ENCODE measurements around the gene CCDC57.

CCDC57 gene

DNA sequence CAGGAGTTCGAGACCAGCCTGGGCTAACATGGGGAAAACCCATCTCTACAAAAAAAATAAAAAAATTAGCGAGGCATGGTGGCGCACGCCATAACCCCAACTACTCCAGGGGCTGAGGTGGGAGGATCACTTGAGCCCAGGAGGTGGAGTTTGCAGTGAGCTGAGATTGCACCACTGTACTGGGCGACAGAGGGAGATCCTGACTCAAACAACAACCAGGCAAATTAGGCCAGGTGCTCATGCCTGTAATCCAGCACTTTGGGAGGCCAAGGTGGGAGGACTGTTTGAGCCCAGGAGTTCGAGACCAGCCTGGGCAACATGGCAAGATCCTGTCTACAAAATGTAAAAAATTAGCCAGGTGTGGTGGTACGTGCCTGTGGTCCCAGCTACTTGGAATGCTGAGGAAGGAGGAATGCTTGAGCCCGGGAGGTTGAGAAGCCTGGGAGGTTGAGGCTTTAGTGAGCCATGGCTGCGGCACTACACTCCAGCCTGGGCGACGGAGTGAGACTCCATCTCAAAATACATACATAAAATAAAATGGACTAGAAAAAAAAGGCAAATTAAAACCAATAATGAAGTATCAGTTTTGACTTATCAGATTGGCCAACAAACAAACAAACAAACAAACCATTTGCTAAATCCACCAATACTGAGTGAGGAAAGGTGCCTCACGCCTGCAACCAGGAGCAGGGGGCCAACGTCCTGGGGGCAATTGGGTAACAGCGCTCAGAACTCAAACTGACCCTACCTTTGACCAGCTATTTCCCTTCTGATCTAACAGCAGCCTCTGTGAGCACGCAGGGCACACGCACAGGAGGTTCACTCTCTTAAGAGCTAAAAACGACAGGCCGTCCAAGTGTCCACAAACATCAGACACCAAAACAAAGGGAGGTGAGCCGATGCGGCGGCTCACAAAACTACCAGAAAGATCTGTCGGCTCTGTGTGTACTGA is 95.2 kb downstream of the CCDC57 start:
- no peaks in the 10 kb centered on the region for H3K27me3 ChIP-seq (ENCODE audit: control insufficient read depth in 1 of 2, insufficient read depth in 2 of 2, low read length in 2 of 2)
- H3K27ac ChIP-seq (ENCODE audit: low read length) = no peak overlapping the region
- peaks cover 0 to 7% of the 10 kb centered on the region in 2 donors for H3K36me3 ChIP-seq (ENCODE audit: control insufficient read depth in 2 of 2, insufficient read depth in 2 of 2, low read length in 2 of 2)
- H3K4me1 ChIP-seq (ENCODE audit: control insufficient read depth, insufficient read depth, low read length) = no peaks in the 10 kb centered on the region
- H3K9ac ChIP-seq (ENCODE audit: low read length in 2 of 2) = no peak overlapping the region
- no peaks in the 10 kb centered on the region for H3K9me3 ChIP-seq (ENCODE audit: control insufficient read depth in 2 of 2, low read length in 2 of 2)
- no peak overlapping the region for H3K4me3 ChIP-seq (ENCODE audit: low read length in 2 of 2)

DNA sequence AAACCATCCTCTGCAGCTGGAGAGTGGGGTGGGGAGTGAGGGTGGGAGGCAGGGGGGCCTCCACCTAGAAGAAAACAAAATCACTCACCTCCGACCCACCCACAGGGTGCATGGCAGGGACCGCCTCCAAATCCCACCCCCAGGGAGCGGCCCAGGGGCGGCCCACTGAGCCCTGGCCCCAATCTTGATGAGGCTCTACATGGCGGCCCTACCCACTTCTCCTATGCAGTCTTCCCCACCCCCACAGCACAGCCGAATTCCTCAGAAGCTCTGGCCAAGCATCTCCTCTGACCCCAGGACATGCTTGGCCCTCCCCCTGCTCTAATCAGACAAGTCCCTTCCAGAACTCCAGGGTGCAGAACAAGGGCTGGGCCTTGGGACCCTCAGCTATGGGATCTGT is 96.4 kb downstream of the CCDC57 start:
- Histone ChIP-seq H3K4me1 (ENCODE audit: control insufficient read depth, insufficient read depth, low read length) (no peaks in the 10 kb centered on the region), H3K4me3 (ENCODE audit: low read length in 2 of 2) (no peak overlapping the region), H3K27ac (ENCODE audit: low read length) (no peak overlapping the region), H3K36me3 (ENCODE audit: control insufficient read depth in 2 of 2, insufficient read depth in 2 of 2, low read length in 2 of 2) (peaks cover 0 to 9% of the 10 kb centered on the region in 2 donors), H3K27me3 (ENCODE audit: control insufficient read depth in 1 of 2, insufficient read depth in 2 of 2, low read length in 2 of 2) (no peaks in the 10 kb centered on the region), H3K9ac (ENCODE audit: low read length in 2 of 2) (no peak overlapping the region), H3K9me3 (ENCODE audit: control insufficient read depth in 2 of 2, low read length in 2 of 2) (no peaks in the 10 kb centered on the region)

DNA sequence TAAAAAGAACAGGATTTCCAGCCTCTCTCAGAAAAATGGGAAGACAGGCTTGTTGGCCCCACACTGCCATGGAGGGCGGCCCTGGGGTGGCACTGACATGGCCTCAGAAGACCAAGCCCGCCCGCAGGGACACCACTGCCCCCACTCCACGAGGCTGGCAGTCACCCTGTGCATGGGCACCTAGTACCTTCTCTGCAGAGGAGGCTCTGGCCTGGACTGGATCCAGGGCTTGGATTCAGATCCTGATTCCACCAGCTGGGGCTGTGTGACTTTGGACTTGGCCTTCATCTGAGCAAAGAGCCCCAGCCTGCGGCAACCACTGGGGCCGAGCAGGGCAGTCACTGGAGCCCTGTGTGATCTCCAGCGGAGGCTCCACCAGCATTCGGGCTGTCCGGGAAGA is 97.8 kb downstream of the CCDC57 start:
- no peak overlapping the region for H3K27ac ChIP-seq (ENCODE audit: low read length)
- H3K36me3 ChIP-seq (ENCODE audit: control insufficient read depth in 2 of 2, insufficient read depth in 2 of 2, low read length in 2 of 2) = peaks cover 0 to 9% of the 10 kb centered on the region in 2 donors
- no peaks in the 10 kb centered on the region for H3K4me1 ChIP-seq (ENCODE audit: control insufficient read depth, insufficient read depth, low read length)
- no peaks in the 10 kb centered on the region for H3K9me3 ChIP-seq (ENCODE audit: control insufficient read depth in 2 of 2, low read length in 2 of 2)
- H3K4me3 ChIP-seq (ENCODE audit: low read length in 2 of 2) = no peak overlapping the region
- no peak overlapping the region for H3K9ac ChIP-seq (ENCODE audit: low read length in 2 of 2)
- no peaks in the 10 kb centered on the region for H3K27me3 ChIP-seq (ENCODE audit: control insufficient read depth in 1 of 2, insufficient read depth in 2 of 2, low read length in 2 of 2)

DNA sequence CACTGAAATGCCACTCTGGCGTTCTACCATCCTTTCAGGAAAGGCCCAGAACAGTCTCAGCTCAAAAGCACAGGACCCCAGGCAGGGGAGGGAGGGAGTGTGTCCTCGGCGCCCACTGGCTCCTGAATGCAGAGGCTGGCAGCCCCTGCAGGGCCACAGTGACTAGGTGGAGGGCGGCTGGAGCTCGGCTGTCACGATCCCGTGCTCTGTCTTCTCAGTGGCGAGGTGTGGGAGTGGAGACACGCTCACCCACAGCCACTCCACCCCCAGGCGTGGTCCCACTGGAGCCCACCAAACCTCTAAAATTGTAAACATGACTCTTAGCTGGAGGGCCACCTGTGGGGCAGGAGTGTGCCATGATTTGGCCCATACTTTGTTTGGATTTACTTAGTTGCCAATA is 98.2 kb downstream of the CCDC57 start:
- H3K4me1 ChIP-seq (ENCODE audit: control insufficient read depth, insufficient read depth, low read length) = no peaks in the 10 kb centered on the region
- H3K4me3 ChIP-seq (ENCODE audit: low read length in 2 of 2) = no peak overlapping the region
- peaks cover 0 to 9% of the 10 kb centered on the region in 2 donors for H3K36me3 ChIP-seq (ENCODE audit: control insufficient read depth in 2 of 2, insufficient read depth in 2 of 2, low read length in 2 of 2)
- H3K9me3 ChIP-seq (ENCODE audit: control insufficient read depth in 2 of 2, low read length in 2 of 2) = no peaks in the 10 kb centered on the region
- H3K27ac ChIP-seq (ENCODE audit: low read length) = no peak overlapping the region
- H3K9ac ChIP-seq (ENCODE audit: low read length in 2 of 2) = no peak overlapping the region
- no peaks in the 10 kb centered on the region for H3K27me3 ChIP-seq (ENCODE audit: control insufficient read depth in 1 of 2, insufficient read depth in 2 of 2, low read length in 2 of 2)

DNA sequence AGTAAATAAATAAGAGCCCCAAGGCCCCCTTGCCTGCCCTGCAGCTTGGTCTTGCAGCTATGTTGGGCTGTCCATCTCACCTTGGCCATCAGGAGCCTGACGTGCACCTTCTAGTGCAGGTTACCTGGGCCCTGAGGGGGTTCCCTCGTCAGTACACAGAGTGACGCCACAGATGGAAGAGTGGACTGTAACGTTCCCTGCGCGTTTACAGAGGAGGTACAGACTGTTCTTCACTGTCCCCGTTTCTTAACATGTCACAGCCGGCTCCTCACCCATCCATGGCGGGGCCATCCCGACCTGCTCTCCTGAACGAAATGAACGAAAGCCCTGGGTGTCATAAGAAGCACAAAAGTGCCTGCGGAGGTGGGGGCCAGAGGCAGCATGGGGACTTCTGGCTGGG is 98.7 kb downstream of the CCDC57 start:
- H3K9me3 ChIP-seq (ENCODE audit: control insufficient read depth in 2 of 2, low read length in 2 of 2) = no peaks in the 10 kb centered on the region
- H3K36me3 ChIP-seq (ENCODE audit: control insufficient read depth in 2 of 2, insufficient read depth in 2 of 2, low read length in 2 of 2) = peaks cover 0 to 9% of the 10 kb centered on the region in 2 donors
- no peaks in the 10 kb centered on the region for H3K27me3 ChIP-seq (ENCODE audit: control insufficient read depth in 1 of 2, insufficient read depth in 2 of 2, low read length in 2 of 2)
- H3K4me3 ChIP-seq (ENCODE audit: low read length in 2 of 2) = no peak overlapping the region
- no peak overlapping the region for H3K27ac ChIP-seq (ENCODE audit: low read length)
- H3K4me1 ChIP-seq (ENCODE audit: control insufficient read depth, insufficient read depth, low read length) = no peaks in the 10 kb centered on the region
- no peak overlapping the region for H3K9ac ChIP-seq (ENCODE audit: low read length in 2 of 2)

DNA sequence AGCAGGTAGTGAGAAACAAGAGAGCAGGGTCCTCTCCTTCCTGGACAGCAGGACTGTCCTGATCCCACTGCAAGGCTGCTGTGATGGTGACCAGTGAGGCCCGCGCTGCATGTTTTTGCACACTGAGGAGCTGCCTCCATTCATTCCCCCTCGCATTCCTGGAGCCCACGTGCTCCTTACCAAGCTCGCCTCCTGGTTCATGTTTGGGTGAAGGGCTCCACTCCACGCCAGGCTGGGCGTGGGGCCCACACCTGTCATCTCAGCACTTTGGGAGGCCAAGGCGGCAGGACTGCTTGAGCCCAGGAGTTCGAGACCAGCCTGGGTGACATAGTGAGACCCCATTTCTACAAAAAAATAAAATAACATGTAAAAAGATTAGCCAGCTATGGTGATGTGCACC is 99.2 kb downstream of the CCDC57 start:
- H3K9me3 ChIP-seq (ENCODE audit: control insufficient read depth in 2 of 2, low read length in 2 of 2) = no peaks in the 10 kb centered on the region
- no peak overlapping the region for H3K4me3 ChIP-seq (ENCODE audit: low read length in 2 of 2)
- H3K36me3 ChIP-seq (ENCODE audit: control insufficient read depth in 2 of 2, insufficient read depth in 2 of 2, low read length in 2 of 2) = peaks cover 0 to 9% of the 10 kb centered on the region in 2 donors
- no peaks in the 10 kb centered on the region for H3K4me1 ChIP-seq (ENCODE audit: control insufficient read depth, insufficient read depth, low read length)
- H3K9ac ChIP-seq (ENCODE audit: low read length in 2 of 2) = no peak overlapping the region
- H3K27ac ChIP-seq (ENCODE audit: low read length) = no peak overlapping the region
- no peaks in the 10 kb centered on the region for H3K27me3 ChIP-seq (ENCODE audit: control insufficient read depth in 1 of 2, insufficient read depth in 2 of 2, low read length in 2 of 2)

DNA sequence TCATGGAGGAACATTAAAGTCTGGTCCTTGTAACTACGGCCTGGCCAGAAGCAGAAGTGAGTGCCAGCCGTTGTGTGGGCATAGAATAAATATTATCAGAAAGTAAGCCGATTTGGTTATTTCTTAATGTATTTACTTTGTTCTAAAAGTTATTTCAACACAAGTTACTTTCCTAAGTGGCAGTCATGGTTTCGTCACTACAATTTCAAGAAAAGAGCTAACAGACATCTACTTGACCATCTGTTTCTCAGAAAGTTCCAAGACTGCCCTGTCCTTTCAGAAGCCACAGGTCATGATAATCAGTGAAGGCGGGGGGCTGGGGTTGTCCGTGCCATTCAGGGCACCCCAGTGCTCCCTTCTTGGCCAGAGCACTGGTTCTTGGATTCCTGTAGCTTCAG is 99.7 kb downstream of the CCDC57 start:
- no peaks in the 10 kb centered on the region for H3K4me1 ChIP-seq (ENCODE audit: control insufficient read depth, insufficient read depth, low read length)
- no peaks in the 10 kb centered on the region for H3K27me3 ChIP-seq (ENCODE audit: control insufficient read depth in 1 of 2, insufficient read depth in 2 of 2, low read length in 2 of 2)

DNA sequence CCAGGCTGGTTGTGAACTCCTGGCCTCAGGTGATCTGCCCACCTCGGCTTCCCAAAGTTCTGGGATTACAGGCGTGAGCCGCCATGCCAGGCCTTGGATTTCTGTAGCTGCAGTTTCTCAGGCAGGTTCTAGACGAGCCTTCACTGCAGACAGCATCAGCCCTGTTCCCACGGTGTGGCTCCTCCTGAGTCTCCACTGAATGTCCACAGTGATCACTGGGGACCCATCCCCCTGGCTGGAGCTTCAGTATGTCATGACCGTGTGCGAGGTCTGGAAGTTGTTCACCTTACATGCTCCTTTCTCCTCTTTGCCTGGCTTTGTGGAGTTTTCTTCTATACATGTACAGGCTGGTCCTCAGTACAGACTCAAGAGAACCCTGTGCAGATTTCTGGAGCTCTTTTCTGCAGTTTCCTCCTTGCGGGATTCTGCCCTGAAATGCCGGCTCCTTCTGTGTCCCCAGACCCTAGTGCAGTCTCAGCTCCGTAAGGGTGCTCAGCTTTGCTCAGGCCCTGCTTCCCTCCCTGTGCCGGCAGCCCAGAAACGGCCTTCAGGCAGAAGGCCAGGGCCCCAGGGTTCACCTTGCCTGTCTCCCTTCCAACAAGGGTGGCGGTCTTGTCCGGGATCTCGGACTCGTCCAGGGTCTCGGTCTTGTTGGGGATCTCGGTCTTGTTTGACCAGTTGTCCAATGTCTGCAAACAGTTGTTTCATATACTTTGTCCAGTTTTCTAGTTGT is 100.3 kb downstream of the CCDC57 start:
- H3K4me3 ChIP-seq (ENCODE audit: low read length in 2 of 2) = no peak overlapping the region
- H3K27me3 ChIP-seq (ENCODE audit: control insufficient read depth in 1 of 2, insufficient read depth in 2 of 2, low read length in 2 of 2) = no peaks in the 10 kb centered on the region
- peaks cover 0 to 9% of the 10 kb centered on the region in 2 donors for H3K36me3 ChIP-seq (ENCODE audit: control insufficient read depth in 2 of 2, insufficient read depth in 2 of 2, low read length in 2 of 2)
- H3K27ac ChIP-seq (ENCODE audit: low read length) = no peak overlapping the region
- H3K9ac ChIP-seq (ENCODE audit: low read length in 2 of 2) = no peak overlapping the region
- H3K4me1 ChIP-seq (ENCODE audit: control insufficient read depth, insufficient read depth, low read length) = no peaks in the 10 kb centered on the region
- no peaks in the 10 kb centered on the region for H3K9me3 ChIP-seq (ENCODE audit: control insufficient read depth in 2 of 2, low read length in 2 of 2)

More for the DNA sequence above, 99.7 kb downstream of the CCDC57 start:
- H3K27ac ChIP-seq (ENCODE audit: low read length) = no peak overlapping the region
- H3K4me3 ChIP-seq (ENCODE audit: low read length in 2 of 2) = no peak overlapping the region
- no peak overlapping the region for H3K9ac ChIP-seq (ENCODE audit: low read length in 2 of 2)
- H3K36me3 ChIP-seq (ENCODE audit: control insufficient read depth in 2 of 2, insufficient read depth in 2 of 2, low read length in 2 of 2) = peaks cover 0 to 9% of the 10 kb centered on the region in 2 donors
- H3K9me3 ChIP-seq (ENCODE audit: control insufficient read depth in 2 of 2, low read length in 2 of 2) = no peaks in the 10 kb centered on the region

DNA sequence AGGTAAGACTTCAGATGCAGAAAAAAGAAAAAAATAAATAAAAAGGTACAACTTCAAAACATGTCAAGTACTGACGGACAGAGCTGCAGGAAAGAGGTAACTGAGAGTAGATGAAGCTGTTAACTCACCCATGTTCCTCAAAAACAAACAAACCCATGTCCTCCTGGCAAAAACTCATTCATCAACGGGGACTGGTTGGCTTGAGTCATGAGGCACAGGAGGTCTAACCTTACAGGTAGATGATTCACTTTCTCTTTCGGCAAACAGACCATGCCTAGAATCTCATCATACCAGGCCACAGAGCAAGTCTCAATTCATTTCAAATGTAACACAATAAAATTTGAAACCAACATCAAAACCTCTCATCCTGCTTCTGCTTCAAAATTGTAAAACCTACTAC is 102.3 kb downstream of the CCDC57 start:
- peaks cover 0 to 9% of the 10 kb centered on the region in 2 donors for H3K36me3 ChIP-seq (ENCODE audit: control insufficient read depth in 2 of 2, insufficient read depth in 2 of 2, low read length in 2 of 2)
- H3K27me3 ChIP-seq (ENCODE audit: control insufficient read depth in 1 of 2, insufficient read depth in 2 of 2, low read length in 2 of 2) = no peaks in the 10 kb centered on the region
- no peak overlapping the region for H3K9ac ChIP-seq (ENCODE audit: low read length in 2 of 2)
- peaks cover 8% of the 10 kb centered on the region for H3K4me1 ChIP-seq (ENCODE audit: control insufficient read depth, insufficient read depth, low read length)
- no peak overlapping the region for H3K4me3 ChIP-seq (ENCODE audit: low read length in 2 of 2)
- H3K9me3 ChIP-seq (ENCODE audit: control insufficient read depth in 2 of 2, low read length in 2 of 2) = no peaks in the 10 kb centered on the region
- no peak overlapping the region for H3K27ac ChIP-seq (ENCODE audit: low read length)

DNA sequence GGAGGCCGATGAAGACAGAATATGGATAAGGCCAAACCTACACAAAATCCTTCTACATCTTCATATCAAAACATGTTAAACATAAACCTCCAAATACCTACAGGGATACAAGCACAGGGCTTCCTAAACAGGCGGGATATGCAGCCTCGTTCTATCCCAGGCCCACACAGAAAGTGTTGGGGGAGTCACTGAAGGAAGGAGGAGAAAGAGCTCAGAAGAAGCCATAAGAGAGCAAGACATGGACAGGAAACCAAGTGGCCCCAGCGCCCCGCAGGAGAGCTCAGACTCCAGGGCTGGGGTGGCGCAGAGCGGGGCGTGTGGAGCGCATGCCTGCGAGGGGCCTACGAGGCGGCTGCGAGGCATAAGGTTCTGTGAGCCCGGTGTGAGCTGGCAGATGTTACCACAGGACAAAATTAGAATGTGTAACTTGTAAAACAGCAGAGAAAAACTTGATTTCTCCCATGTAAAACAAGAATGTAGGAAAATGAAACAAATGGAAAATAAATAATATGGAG is 103.6 kb downstream of the CCDC57 start:
- H3K4me1 ChIP-seq (ENCODE audit: control insufficient read depth, insufficient read depth, low read length) = peaks cover 12% of the 10 kb centered on the region
- no peak overlapping the region for H3K27ac ChIP-seq (ENCODE audit: low read length)
- H3K9ac ChIP-seq (ENCODE audit: low read length in 2 of 2) = no peak overlapping the region
- H3K4me3 ChIP-seq (ENCODE audit: low read length in 2 of 2) = no peak overlapping the region
- H3K27me3 ChIP-seq (ENCODE audit: control insufficient read depth in 1 of 2, insufficient read depth in 2 of 2, low read length in 2 of 2) = no peaks in the 10 kb centered on the region
- H3K9me3 ChIP-seq (ENCODE audit: control insufficient read depth in 2 of 2, low read length in 2 of 2) = no peaks in the 10 kb centered on the region
- H3K36me3 ChIP-seq (ENCODE audit: control insufficient read depth in 2 of 2, insufficient read depth in 2 of 2, low read length in 2 of 2) = peaks cover 0 to 9% of the 10 kb centered on the region in 2 donors
